CD4-positive, alpha-beta T cell treated with Interleukin-6 for 4 hours (primary cell): Measurements from ENCODE around the gene ZNF277.

Experiments
- DNase-seq: peaks from one replicate; pipeline ENCODE4 v3.0.0-alpha.2; 2020; ENCODE audit warnings: mixed read lengths

ZNF277 gene

GRCh38 chr7:112206238-112206990 is at the start of gene ZNF277, which contains the start of gene DOCK4:
Gene ZNF277 (plus strand): TSS chr7:112206695. CDS start chr7:112206717, 22 bp downstream.
Gene DOCK4 (minus strand): TSS chr7:112206399. CDS start chr7:112206138, 261 bp downstream.
- DNase-seq: peak; percentile 99

- DNase-seq: no peak
Measured at GRCh38 chr7:112157072-112157471, 49.4 kb upstream of the ZNF277 start.

GRCh38 chr7:112159351-112159750 is 47.1 kb upstream of the ZNF277 start:
- no peak for DNase-seq

- DNase-seq: no peak
Measured at GRCh38 chr7:112160130-112160770, 46.2 kb upstream of the ZNF277 start.

- DNase-seq: no peak
Measured at GRCh38 chr7:112160771-112161150, 45.7 kb upstream of the ZNF277 start.

GRCh38 chr7:112161253-112162141 is 45.0 kb upstream of the ZNF277 start:
- no peak for DNase-seq

GRCh38 chr7:112162142-112162766 is 44.2 kb upstream of the ZNF277 start:
- DNase-seq: no peak

GRCh38 chr7:112162784-112163506 is 43.5 kb upstream of the ZNF277 start:
- DNase-seq: no peak

- no peak for DNase-seq
Measured at GRCh38 chr7:112167147-112167546, 39.3 kb upstream of the ZNF277 start.

GRCh38 chr7:112168915-112169314 is 37.6 kb upstream of the ZNF277 start:
- DNase-seq: no peak

- DNase-seq: no peak
Measured at GRCh38 chr7:112171673-112172072, 34.8 kb upstream of the ZNF277 start.

GRCh38 chr7:112172870-112173567 is 33.5 kb upstream of the ZNF277 start:
- DNase-seq: no peak

GRCh38 chr7:112173568-112173905 is 33.0 kb upstream of the ZNF277 start:
- DNase-seq: no peak

- DNase-seq: no peak
Measured at GRCh38 chr7:112174192-112174591, 32.3 kb upstream of the ZNF277 start.

GRCh38 chr7:112176241-112176640 is 30.3 kb upstream of the ZNF277 start:
- no peak for DNase-seq

GRCh38 chr7:112176693-112177415 is 29.6 kb upstream of the ZNF277 start:
- DNase-seq: no peak

GRCh38 chr7:112180223-112180622 is 26.3 kb upstream of the ZNF277 start:
- no peak for DNase-seq

GRCh38 chr7:112182749-112183148 is 23.7 kb upstream of the ZNF277 start:
- no peak for DNase-seq

- DNase-seq: no peak
Measured at GRCh38 chr7:112183266-112183665, 23.2 kb upstream of the ZNF277 start.

GRCh38 chr7:112184455-112184854 is 22.0 kb upstream of the ZNF277 start:
- no peak for DNase-seq
